Left renal cortex interstitium (tissue), 4 donors: ENCODE measurements around the gene ISOC1. TPM values are rescaled to one million over a fixed set of nuclear protein-coding genes. Genes with fewer than 3 reads are reported as not detected.
A peak's percentile ranks its signal among the peaks of the same experiment; 100 is the strongest.

Source experiments
- DNase-seq, 4 donors: peaks; one replicate each; pipeline ENCODE4 v3.0.0-alpha.2; 2013; ENCODE audit warnings: low read depth in 4 of 4, low spot score in 2 of 4, missing footprints in 1 of 4
- polyA plus RNA-seq, 4 donors: library from polyadenylated mRNA; unstranded; fragments of 120-200 nt; gene quantifications; one replicate each; pipeline ENCODE4 v1.2.1, GENCODE V29; 2013; ENCODE audit not compliant: insufficient read length in 4 of 4

ISOC1 gene
- polyA plus RNA-seq: 10 to 100 TPM; 39.6 to 45.4 (median 42.8) TPM

GRCh38 chr5:129094087-129094923 is at the start of gene ISOC1:
Gene ISOC1 (plus strand): TSS chr5:129094749. CDS start chr5:129094767, 18 bp downstream.
- DNase-seq: peak; percentile 64 to 81 (median 74)

DNA sequence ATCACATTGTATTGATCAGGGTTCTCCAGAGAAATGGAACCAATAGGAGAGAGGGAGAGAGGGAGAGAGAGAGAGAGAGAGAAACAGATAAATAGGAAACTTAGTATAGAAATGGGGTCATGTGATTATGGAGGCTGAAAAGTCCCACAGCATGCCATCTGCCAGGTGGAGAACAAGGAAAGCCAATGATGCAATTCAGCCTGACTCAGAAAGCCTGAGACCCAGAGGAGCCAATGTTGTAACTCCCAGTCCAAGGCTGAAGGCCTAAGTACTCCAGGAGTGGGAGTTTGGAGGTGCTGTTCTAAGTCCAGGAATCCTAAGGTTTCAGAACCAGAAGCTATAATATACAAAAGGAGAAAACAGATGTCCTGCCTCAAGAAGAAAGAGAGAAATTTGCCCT is 48.4 kb upstream of the ISOC1 start:
- DNase-seq: no peak

DNA sequence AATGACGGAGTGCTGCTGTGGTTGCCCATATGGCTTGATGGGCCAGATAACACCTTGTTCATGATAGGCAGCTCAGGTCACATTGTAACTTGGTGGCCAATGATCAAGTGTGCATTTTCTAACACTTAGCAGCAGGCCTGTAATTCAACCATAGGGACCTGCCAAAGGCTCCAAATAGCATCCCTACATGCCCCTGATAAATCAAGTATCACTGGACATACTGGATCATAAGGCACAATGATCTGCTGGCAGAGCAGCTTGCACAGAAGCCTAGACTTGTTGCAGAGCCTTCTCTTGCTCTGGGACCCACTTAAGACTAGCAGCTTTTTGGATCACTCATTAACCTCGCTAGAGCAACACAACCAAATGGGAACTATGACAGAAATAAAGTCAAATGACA is 46.0 kb upstream of the ISOC1 start:
- no peak for DNase-seq

GRCh38 chr5:129049126-129049799 is 45.3 kb upstream of the ISOC1 start:
- DNase-seq: peak in 1 of 4 donors; percentile 28

- no peak for DNase-seq
These were observed 43.3 kb upstream of the ISOC1 start for GRCh38 chr5:129051283-129051682.

- no peak for DNase-seq
These were observed 41.1 kb upstream of the ISOC1 start for GRCh38 chr5:129053438-129053837.

DNA sequence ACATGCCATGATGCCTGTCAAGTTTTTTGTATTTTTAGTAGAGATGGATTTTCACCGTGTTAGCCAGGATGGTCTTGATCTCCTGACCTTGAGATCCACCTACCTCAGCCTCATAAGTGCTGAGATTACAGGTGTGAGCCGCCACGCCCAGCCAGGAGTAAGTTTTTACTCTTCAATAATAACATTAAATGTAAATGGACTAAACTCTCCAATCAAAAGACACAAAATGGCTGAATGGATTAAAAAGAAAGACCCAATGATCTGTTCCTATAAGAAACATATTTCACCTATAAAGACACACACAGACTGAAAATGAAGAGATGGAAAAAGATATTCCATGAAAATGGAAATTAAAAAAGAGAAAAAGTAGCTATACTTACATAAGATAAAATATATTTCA is 37.2 kb upstream of the ISOC1 start:
- no peak for DNase-seq

GRCh38 chr5:129061849-129062248 is 32.7 kb upstream of the ISOC1 start:
- no peak for DNase-seq

GRCh38 chr5:129063483-129064113 is 31.0 kb upstream of the ISOC1 start:
- DNase-seq: no peak

GRCh38 chr5:129065721-129066120 is 28.8 kb upstream of the ISOC1 start:
- DNase-seq: no peak

GRCh38 chr5:129067745-129068144 is 26.8 kb upstream of the ISOC1 start:
- DNase-seq: no peak

DNA sequence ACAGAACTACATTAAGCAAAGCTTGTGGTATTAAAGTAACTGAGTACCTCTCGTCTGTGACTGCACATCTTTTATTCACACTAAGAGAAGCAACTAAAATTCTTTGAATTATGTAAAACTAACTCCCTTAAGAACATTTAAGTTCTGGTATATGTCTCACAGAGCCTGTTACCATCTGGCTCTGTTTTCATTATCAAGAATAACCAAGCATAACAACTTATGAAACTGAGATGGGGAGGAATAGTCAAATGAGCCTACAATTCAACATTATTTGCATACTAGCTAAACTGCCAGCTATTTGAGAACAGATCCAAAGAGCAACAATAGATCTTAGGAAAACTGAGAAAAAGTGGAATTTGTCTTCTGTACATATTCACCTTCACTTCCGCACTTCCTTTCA is 25.3 kb upstream of the ISOC1 start:
- DNase-seq: no peak

DNA sequence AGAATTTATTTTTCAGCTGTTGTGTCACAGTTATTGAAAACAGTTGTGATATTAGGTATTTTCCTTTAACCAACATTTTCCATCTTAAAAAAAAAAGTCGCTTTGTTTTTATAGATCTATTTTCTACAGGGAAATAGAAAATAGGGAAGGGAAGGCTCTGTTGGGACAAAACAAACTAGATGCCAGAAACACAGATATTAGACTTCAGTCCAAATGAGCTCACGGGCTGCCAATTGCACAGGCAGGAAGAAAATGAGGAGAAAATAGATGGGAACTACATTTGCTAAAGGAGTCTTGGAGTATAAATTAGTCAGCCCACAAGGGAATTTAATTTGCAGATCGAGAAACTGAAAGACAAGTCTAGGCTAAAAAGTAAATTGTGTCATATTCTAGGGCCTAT is 21.4 kb upstream of the ISOC1 start:
- no peak for DNase-seq

DNA sequence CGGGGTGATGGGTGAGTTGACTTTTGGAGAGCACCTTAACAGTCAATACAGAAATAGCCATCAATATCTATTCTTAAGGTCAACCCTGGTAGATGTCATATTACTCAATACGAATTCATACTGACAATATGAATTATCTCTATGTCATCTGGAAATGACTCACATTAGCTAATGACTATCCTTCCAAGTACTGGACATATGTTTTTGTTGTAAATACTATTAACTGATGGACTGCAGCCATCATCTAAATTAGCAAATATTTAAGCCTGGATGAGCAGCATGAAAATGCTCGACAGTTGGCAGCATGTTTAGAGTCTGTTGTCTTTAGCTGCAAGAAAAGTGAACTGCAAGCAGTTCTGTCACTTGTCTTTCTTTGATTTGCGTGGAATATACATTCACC is 19.6 kb upstream of the ISOC1 start:
- DNase-seq: no peak

GRCh38 chr5:129077433-129078075 is 17.0 kb upstream of the ISOC1 start:
- DNase-seq: no peak

GRCh38 chr5:129078247-129078646 is 16.3 kb upstream of the ISOC1 start:
- DNase-seq: no peak

- no peak for DNase-seq
These were observed 15.9 kb upstream of the ISOC1 start for GRCh38 chr5:129078660-129079059.

- DNase-seq: no peak
These were observed 15.1 kb upstream of the ISOC1 start for GRCh38 chr5:129079496-129079895.

GRCh38 chr5:129080766-129081165 is 13.8 kb upstream of the ISOC1 start:
- no peak for DNase-seq

- no peak for DNase-seq
These were observed 12.1 kb upstream of the ISOC1 start for GRCh38 chr5:129082225-129083136.
